DND-41 (cell line): ENCODE results near the gene RIMKLB.
"Not testable (repeated sequence)": the region's sequence is repeated elsewhere in the genome, so short reads cannot be mapped to it uniquely, and the experiment has no call there.

Experiments used
- CTCF ChIP-seq: IDR thresholded peaks from 2 replicates; pipeline ENCODE4 v1.5.1; 2012; ENCODE audit warnings: borderline replicate concordance, low read length, moderate library complexity, mild to moderate bottlenecking; ENCODE audit not compliant: poor library complexity, severe bottlenecking; ENCODE audit errors: extremely low read depth
- EZH2 ChIP-seq: IDR thresholded peaks from 3 replicates; pipeline ENCODE4 v1.6.1; 2012; ENCODE audit warnings: borderline replicate concordance, low read depth, mild to moderate bottlenecking, moderate library complexity, low read length, inconsistent platforms; ENCODE audit not compliant: severe bottlenecking

- not testable (repeated sequence) for TF ChIP-seq CTCF, EZH2
Measured at GRCh38 chr12:8807084-8807483, 109.3 kb downstream of the RIMKLB start.
